ENCODE data around the gene FGD6.
"Not testable (repeated sequence)": the region's sequence is repeated elsewhere in the genome, so short reads cannot be mapped to it uniquely, and the experiment has no call there.

Gene FGD6

DNA sequence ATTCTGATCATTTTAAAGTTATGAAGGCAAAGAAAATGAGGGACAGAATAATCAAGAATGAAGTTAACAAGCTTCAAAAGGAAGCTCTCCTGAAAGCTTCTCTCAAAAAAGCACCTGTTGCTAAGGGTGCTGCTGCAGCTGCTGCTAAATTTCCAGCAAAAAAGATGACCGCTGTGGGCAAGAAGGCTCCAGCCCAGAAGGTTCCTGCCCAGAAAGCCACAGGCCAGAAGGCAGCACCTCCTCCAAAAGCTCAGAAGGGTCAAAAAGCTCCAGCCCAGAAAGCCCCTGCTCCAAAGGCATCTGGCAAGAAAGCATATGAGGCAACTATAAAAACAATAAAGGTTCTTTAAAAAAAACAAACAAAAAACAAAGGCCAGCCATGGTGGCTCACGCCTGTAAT is 91.2 kb downstream of the FGD6 start:
- no peak for DNase-seq (ENCODE audit: low read depth in 2 of 2)

DNA sequence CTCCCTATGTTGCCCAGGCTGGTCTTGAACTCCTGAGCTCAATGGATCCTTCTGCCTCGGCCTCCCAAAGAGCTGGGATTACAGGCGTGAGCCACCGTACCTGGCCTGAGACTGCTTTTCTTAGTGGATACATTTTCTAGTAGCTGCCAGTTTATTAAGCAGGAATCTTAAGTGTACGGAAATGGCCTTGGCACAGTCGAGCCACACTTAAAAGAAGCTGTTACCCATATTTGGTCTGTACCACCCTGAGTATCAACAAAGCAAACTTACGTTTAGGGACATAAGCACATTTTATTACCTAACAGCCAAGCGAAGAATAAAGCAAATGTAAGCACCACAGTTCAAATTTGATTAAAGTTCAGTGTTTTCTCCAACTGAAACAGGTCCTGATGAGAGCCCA is 93.2 kb downstream of the FGD6 start:
- no peak for DNase-seq (ENCODE audit: low read depth in 2 of 2)

DNA sequence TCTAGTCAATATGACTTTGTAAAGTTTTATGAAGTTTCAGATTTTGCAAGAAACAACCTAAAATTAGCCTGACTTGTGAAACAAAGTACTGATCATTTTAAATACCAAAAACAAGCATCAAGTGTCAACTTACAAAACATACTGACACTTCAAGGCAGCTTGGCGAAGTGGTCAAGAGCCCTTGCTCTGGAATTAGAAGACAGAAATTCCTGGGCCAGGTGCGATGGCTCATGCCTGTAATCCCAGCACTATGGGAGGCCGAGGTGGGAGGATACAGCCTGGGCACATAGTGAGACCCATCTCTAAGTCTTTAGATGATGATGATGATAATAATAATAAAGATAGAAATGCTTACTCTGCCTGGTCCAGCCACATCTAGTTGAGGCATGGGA is 98.5 kb downstream of the FGD6 start:
- DNase-seq (ENCODE audit: low read depth in 2 of 2), result no peak

DNA sequence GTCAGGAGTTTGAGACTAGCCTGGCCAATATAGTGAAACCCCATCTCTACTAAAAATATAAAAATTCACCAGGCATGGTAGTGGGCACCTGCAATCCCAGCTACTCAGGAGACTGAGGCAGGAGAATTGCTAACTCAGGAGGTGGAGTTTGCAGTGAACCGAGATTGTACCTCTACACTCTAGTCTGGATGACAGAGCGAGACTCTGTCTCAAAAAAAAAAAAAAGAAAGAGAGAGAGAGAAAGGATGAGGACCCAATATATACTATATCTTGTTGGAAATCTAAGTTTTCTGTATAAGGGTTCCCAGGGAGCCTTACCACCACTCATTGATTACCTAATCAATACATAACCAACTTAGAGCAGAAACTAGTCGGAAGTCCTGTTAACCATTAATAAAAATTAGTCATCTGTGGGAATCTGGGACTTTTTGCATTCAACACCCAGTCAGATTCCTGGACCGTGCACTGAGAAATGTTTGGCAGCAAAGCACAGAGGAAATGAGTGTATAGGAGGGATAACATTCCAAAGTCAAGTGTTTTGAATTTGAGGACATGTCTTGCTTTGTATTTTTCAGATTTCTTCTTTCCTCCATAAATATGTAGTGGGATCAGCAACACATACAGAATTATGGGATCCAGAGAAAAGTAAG is 99.0 kb downstream of the FGD6 start:
- DNase-seq (ENCODE audit: low read depth in 2 of 2), result no peak

DNA sequence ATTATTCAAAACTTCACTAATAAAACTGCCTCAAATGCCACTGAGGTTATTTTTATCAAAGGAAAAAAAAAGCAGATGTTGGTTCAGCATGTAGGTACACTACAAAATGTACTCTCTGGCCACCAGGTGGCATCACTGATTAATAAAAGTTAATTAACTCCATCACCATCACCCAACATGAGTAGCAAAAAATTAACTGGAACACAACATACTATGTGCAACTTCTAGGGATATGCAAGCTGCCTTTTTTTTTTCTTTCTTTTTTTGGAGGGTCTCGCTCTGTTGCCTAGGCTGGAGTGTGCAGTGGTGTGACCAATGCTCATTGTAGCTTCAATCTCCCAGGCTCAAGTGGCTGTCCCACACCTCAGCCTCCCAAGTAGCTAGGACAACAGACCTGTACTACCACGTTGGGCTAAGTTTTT is 100.1 kb downstream of the FGD6 start:
- peak; percentile 12 to 21 for DNase-seq (ENCODE audit: low read depth in 2 of 2)

DNA sequence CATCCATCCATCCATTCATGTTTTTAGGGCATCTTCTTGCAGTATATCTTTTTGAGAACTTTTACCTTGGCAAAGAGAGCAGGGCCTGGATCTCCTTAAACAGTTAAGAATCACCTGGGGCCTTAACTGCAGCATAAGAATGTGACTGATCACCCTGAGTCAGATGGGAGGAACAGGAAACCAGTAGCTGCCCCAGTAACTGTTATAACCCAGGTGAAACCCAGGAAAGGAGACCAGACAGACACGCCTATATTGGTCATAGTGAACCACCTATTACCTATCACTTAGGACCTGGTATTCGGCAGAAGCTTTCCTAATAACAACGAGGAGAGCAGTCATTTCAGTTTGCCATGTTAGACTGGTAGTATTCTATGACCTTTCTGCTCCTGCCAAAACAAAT is 100.5 kb downstream of the FGD6 start:
- no peak for DNase-seq (ENCODE audit: low read depth in 2 of 2)

DNA sequence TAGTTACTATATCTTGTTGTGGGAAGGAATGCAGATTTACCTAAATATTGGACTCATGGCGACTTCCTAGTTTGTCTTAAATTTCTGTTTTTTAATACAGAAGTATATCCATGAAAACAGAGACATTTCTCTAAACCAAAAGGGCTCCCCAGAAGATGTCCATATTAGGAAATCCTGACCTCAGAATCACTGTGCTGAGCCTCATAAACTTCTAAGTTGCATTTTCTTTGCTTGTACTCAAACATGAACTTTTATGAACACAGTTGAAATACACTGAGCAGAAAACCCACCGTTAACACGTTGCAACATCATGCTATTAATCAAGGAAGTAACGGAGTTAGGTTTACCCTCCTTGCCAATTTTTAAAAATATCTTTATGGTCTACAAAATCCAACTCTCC is 100.9 kb downstream of the FGD6 start:
- no peak for DNase-seq (ENCODE audit: low read depth in 2 of 2)

DNA sequence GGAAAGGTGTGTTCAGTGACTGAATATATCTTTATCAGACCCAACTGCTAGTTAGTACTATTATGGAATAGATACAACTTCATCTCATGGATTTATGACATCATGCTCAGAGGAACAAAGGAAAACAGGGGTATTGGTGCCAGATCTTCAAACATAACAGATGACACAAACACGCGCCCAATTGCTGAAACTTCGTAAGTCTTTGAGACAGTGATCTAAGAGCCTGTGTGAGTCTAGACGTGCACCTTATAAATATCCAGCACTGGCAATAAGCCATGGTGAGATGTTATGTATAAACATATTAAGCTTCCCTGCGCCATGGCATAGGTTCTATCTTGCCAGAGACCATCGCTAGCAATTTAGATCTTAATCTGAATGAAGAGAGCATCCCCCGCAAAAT is 101.6 kb downstream of the FGD6 start:
- DNase-seq (ENCODE audit: low read depth in 2 of 2), result no peak

DNA sequence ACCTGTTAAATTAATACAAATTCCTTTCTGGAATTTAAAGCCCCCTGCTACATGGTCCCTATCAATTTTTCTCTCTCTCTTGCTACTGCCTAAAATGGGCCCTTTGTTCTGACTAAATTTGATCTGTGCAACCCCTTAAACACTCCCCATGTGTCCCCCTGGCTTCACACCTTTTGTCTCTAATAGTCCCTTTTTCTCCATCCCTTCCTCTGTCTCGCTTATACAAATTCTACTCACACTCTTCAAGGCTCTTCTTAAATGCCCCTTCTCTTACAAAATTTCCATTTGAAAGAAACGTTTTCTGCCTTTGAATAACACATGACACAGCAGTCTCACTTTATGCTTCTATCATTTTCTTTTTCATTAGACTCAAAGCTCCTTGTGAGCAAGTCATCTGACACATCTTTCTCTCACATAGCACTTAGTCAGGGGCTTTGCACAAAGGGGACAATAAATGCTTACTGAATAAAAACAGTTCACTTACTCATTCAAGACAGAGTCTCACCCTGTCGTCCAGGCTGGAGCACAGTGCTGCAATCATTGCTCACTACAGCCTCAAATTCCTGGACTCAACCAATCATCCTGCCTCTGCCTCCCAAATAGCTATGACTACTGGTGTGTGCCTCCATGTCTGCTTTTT is 102.4 kb downstream of the FGD6 start:
- DNase-seq (ENCODE audit: low read depth in 2 of 2), result no peak

DNA sequence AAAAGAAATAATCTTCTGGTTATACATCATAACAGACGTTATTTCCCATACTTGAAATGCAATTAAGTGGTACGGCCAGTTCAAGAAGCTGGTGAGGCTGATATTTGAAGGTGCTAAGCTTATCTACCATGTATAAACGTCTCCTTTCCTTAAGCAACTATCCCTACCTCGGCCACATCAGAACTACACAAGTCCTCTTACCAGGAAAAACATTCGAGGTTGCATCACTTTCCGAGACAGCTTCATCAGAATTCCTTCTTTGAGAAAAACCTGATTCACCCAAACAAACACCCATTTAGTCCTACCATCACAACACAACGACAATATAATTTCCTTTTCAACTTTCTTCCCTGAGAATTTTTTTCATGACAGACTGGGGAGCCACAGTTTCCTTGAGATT is 109.9 kb downstream of the FGD6 start:
- no peak for DNase-seq (ENCODE audit: low read depth in 2 of 2)

DNA sequence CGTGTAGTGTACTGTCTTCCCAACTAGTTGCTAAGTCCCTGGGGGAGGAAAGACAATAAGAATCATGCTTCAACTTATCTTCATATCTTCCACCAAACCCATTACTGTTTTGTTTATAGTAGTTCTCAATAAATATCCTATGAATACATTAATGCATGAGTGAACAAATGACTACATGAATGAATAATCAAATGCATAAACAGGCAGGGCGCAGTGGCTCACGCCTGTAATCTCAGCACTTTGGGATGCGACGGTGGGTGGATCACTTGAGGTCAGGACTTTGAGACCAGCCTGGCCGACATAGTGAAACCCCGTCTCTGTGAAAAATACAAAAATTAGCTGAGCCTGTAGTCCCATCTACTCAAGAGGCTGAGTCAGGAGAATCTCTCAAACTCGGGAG is 111.7 kb downstream of the FGD6 start:
- DNase-seq (ENCODE audit: low read depth in 2 of 2), result no peak

DNA sequence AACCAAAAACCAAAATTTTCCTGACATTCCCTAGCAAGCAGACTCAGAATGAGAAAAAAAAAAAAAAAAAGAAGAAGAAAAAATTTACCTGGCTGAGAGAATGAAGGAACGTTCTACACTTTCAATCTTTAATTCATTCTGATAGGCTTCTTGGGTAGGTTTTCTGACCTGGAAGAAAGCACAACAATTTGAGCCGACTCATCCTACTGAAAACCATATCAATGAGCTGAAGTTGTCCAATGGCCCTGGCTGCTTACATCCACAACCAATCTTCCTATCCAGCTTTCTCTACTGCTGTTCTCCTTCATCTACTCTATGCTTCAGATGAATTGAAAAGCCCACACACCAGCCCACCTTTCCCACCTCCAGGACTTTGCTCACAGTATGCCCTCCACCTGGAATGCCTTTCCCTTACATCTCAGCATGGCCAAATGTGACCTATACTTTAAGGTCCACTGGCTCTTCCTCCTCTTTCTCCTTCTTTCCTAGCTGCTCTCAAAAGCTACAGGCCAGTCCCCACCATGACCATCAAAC is 112.3 kb downstream of the FGD6 start:
- no peak for DNase-seq (ENCODE audit: low read depth in 2 of 2)

DNA sequence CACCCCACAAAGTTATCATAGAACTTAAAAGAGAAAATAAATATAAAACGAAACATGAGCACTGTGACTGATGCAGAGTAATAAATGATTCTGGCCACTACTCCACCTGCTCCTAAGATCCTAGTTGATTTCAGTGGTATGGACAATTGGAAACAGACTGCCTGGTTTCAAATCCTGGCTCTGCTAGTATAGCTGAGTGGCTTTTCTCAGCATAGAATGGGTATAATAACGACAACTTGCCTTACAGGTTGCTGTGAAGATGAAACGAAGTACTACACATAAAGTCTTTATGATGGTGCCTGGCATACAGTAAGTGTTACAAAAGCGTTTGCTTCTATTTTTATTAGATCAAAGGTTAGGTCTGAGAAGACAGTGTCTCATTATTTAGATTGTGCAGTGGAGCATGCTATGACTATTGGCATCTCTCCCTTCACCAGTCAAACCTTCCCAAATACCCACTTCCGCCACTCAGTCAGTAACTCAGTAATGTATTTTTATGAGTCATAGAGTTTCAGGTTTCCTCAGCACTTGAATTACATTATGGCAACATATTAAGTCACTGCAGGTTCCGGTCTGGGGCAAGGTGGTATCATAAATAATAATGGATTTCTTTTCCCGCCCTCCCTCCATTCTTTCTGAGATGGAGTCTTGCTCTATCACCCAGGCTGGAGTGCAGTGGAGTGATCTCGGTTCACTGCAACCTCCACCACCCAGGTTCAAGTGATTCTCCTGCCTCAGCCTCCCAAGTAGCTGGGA is 114.2 kb downstream of the FGD6 start:
- no peak for DNase-seq (ENCODE audit: low read depth in 2 of 2)

DNA sequence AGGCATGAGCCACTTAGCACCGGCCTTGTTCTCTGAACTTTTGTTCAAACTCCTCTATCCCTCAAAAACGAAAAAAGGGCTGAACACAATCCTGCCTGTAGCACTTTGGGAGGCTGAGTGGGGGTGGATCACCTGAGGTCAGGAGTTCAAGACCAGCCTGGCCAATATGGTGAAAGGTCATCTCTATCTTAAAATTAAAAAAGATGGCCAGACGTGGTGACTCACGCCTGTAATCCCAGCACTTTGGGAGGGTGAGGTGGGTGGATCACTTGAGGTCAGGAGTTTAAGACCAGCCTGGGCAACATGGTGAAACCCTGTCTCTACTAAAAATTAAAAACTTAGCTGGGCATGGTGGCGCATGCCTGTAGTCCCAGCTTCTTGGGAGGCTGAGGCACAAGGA is 115.3 kb downstream of the FGD6 start:
- not testable (repeated sequence) for DNase-seq (ENCODE audit: low read depth in 2 of 2)

DNA sequence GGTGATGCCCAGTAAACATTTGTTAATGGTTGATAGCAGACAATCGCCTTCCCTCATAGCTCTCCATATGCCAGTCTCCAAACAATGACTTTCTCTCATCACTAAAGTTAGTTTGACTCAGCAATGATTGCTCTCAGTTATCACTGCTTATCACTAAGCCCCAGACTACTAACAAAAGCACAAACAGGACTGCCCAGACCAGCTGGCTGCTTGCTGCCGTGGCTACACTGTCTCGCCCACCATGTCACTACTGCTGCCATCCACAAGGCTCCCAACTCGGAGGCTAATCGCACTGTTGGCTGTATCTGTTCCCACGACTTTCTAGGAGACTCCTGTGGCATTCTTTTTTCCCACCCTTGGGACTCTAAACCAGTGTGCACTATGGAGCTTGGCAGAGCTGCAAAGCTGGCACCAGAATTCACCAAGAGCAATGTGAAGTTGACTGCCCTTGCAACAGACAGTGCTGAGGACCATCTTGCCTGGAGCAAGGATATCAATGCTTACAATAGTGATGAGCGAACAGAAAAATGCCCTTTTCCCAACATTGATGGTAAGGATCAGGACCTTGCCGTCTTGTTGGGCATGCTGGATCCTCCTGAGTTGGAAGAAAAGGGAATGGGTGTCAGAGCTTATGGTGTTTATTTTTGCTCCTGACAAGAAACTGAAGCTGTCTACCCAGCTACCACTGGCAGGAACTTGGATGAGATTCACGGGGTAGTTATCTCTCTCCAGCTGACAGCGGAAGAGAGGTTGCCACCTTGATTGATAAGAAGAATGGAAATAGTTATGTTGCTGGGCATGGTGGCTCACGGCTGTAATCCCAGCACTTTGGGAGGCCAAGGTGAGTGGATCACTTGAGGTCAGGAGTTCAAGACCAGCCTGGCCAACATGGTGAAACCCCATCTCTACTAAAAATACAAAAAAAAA is 116.7 kb downstream of the FGD6 start:
- no peak for DNase-seq (ENCODE audit: low read depth in 2 of 2)

DNA sequence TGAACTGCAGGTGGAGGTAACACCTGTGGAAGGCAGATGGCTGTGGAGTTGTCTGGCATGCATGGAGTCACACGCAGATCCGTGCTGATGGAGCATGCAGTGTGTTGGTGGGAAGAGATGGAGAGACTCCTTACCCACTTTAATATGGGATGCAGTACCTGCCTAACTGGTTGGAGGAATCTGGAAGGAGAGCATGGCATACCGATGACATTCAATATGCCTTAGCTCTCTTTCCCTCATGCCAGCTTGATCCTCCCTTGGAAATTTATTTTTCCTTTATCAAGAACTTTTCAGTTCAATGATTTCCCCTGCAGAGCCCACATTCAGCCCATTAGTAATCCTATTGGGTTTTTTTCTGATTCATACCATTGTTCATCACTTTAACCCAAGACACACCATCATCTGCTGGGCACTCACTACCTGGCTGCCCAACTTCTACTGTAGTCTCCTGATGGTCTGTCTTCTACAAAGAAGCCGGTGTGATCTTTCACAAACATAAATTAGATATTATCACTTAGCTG is 117.9 kb downstream of the FGD6 start:
- DNase-seq (ENCODE audit: low read depth in 2 of 2), result no peak

DNA sequence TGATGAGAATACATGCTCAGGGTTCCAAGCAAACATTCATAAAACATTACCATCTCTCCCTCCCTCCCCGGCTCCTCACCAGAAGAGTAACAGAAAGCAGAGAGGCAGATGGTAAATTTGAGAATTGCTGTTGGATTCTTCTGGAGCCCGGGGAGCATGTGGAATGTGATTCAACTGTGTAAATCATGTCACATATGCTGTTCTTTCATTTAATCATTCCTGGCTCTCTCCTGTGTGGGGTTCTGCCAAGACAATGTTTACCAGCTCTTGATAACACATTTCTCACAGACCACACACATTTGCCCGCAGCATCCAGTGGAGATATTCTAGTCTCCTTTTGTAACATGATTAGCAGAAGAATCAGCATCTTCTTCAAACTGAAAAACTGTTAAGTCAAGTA is 120.4 kb downstream of the FGD6 start:
- DNase-seq (ENCODE audit: low read depth in 2 of 2), result no peak

DNA sequence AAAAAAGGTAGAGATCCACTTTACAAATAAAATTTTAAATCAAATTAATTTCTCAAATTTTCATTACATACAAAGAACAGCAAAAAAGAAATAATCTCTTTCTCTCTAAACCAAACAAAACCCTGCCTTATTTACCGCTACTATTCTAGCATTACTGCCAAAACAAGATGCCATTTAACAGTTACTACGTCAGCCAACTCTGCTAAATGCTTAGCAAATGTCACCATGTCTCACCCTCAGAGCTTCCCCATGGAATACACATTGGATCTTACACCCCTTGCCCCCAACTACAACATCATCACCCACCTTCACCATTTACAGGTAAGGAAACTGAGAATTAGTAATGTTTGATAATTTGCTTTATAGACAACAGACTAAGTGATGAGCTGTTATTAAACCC is 120.9 kb downstream of the FGD6 start:
- DNase-seq (ENCODE audit: low read depth in 2 of 2), result no peak

DNA sequence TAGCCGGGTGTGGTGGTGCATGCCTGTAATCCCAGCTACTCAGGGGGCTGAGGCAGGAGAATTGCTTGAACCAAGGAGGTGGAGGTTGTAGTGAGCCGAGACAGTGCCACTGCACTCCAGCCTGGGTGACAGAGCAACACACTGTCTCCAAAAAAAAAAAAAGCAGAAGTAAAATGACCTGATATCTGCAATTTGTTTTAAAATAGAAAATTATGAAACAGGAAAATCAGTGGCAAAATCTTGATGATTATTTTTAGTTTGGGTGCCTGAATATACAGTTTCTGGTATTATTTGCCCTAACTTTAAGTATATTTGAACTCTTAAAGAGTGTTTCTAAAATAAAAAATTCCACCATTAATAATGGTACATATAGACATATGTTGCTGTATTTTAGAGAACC is 121.4 kb downstream of the FGD6 start:
- not testable (repeated sequence) for DNase-seq (ENCODE audit: low read depth in 2 of 2)

DNA sequence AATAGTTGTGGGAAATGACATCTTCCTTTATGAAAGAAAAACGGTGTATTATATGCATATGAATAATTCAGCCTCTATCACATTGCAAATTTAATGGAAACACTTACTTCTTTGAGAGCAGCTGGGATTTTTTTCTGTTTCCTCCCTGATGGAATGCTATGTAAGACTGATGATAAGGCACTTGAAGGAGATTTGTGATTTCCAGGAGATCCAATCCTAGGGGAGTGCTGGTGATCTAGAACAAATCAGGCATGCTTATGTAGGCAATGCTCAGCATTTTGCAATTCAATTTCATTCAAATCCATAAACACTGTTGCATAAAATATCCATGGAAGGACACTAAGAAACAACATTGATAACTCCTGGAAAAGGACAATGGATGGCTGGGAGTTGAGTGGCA is 127.8 kb downstream of the FGD6 start:
- DNase-seq (ENCODE audit: low read depth in 2 of 2), result no peak

DNA sequence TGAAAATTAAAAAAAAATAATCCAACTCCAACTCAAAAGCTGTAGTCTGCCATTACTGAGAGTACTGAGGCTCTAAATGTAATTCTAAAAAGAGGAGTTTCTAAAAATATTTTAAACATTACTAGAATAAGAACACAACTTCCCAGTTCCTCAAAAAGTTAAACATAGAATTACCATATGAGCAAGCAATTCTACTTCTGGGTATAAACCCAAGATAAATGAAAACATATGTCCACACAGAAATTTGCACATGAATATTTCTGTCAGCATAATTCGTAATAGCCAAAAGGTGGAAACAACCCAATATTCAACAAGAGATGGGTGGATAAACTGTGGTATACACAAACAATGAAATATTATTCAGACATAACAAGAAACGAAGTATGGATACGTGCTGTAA is 128.9 kb downstream of the FGD6 start:
- DNase-seq (ENCODE audit: low read depth in 2 of 2), result no peak

DNA sequence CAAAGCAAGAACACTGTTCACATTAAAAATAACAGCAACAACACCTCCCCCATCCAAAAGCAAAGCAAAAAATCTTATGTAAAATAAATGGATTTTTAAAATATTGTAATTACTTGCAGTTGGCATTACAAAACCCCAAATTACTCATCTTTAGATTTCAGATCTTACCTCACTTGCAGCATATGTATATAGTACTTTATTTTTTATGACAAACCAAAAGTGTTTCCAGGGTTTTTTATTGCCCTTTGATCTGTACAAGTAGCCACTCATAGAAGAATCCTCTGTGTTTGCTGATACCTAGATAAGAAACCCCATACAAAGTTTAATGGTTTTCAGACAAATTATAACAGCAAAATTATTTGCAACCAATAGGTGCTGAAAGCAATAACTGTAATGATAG is 131.7 kb downstream of the FGD6 start:
- no peak for DNase-seq (ENCODE audit: low read depth in 2 of 2)

Measured in stimulated activated CD4-positive, alpha-beta T cell treated with anti-CD3 and anti-CD28 coated beads, Interleukin-1b, Interleukin-23, amount 100 ng/mL, for 1 hour (primary cell).